HEK293T (cell line): ENCODE results near the gene ATRIP.

ENCODE experiments used
- CTCF ChIA-PET: fragments of 350-600 bp; formaldehyde crosslinking; extraction: SDS; loops from one replicate; lab custom pipeline; 2021; ENCODE audit warnings: antibody characterized with exemption, inconsistent platforms; lab: Yijun Ruan, JAX
- POLR2A ChIA-PET: fragments of 350-600 bp; formaldehyde crosslinking; extraction: SDS; loops from one replicate; lab custom pipeline; 2020; ENCODE audit warnings: antibody characterized with exemption, inconsistent platforms; lab: Yijun Ruan, JAX
- DNase-seq: peaks from one replicate; pipeline ENCODE4 v3.0.0; 2012; ENCODE audit warnings: mixed read lengths; ENCODE audit errors: extremely low spot score
- ARNT ChIP-seq: fragments of 450-650 bp; IDR thresholded peaks from 2 replicates; pipeline ENCODE4 v1.6.1; 2017; ENCODE audit warnings: mild to moderate bottlenecking
- BHLHE40 ChIP-seq: fragments of 450-650 bp; IDR thresholded peaks from 2 replicates; pipeline ENCODE4 v1.6.1; 2016; ENCODE audit warnings: mild to moderate bottlenecking, moderate library complexity, borderline replicate concordance
- CTBP1 ChIP-seq: fragments of 450-650 bp; IDR thresholded peaks from 2 replicates; pipeline ENCODE4 v1.6.1; 2016; ENCODE audit warnings: borderline replicate concordance
- ELF4 ChIP-seq: fragments of 450-650 bp; IDR thresholded peaks from 2 replicates; pipeline ENCODE4 v1.6.1; 2017; ENCODE audit warnings: antibody characterized with exemption
- FOXA1 ChIP-seq: fragments of 450-650 bp; IDR thresholded peaks from 2 replicates; pipeline ENCODE4 v1.6.1; 2016; ENCODE audit warnings: mild to moderate bottlenecking
- FOXK2 ChIP-seq: fragments of 450-650 bp; IDR thresholded peaks from 2 replicates; pipeline ENCODE4 v1.6.1; 2016; ENCODE audit warnings: mild to moderate bottlenecking
- FOXM1 ChIP-seq: fragments of 450-650 bp; IDR thresholded peaks from 2 replicates; pipeline ENCODE4 v1.6.1; 2017; ENCODE audit warnings: mild to moderate bottlenecking, borderline replicate concordance
- HDGF ChIP-seq: fragments of 450-650 bp; IDR thresholded peaks from 2 replicates; pipeline ENCODE4 v1.6.1; 2017; ENCODE audit warnings: antibody characterized with exemption, borderline replicate concordance
- L3MBTL2 ChIP-seq: fragments of 450-650 bp; conservative IDR thresholded peaks from 2 replicates; pipeline ENCODE4 v1.6.1; 2016; ENCODE audit warnings: mild to moderate bottlenecking
- LEF1 ChIP-seq: fragments of 450-650 bp; IDR thresholded peaks from 2 replicates; pipeline ENCODE4 v1.6.1; 2017; ENCODE audit warnings: mild to moderate bottlenecking, borderline replicate concordance
- NFRKB ChIP-seq: fragments of 450-650 bp; IDR thresholded peaks from 2 replicates; pipeline ENCODE4 v1.6.1; 2016; ENCODE audit warnings: mild to moderate bottlenecking, moderate library complexity
- SP1 ChIP-seq: fragments of 450-650 bp; IDR thresholded peaks from 2 replicates; pipeline ENCODE4 v1.6.1; 2017
- SUZ12 ChIP-seq: fragments of 450-650 bp; IDR thresholded peaks from 2 replicates; pipeline ENCODE4 v1.6.1; 2016; ENCODE audit warnings: mild to moderate bottlenecking
- TARDBP ChIP-seq: fragments of 450-650 bp; IDR thresholded peaks from 2 replicates; pipeline ENCODE4 v1.6.1; 2016
- ZNF384 ChIP-seq: fragments of 450-650 bp; IDR thresholded peaks from 2 replicates; pipeline ENCODE4 v1.6.1; 2016
- TF ChIP-seq, protein P1 (sequence below): fragments of 450-650 bp; IDR thresholded peaks from 2 replicates; pipeline ENCODE4 v1.6.1; 2016

Gene ATRIP

DNA sequence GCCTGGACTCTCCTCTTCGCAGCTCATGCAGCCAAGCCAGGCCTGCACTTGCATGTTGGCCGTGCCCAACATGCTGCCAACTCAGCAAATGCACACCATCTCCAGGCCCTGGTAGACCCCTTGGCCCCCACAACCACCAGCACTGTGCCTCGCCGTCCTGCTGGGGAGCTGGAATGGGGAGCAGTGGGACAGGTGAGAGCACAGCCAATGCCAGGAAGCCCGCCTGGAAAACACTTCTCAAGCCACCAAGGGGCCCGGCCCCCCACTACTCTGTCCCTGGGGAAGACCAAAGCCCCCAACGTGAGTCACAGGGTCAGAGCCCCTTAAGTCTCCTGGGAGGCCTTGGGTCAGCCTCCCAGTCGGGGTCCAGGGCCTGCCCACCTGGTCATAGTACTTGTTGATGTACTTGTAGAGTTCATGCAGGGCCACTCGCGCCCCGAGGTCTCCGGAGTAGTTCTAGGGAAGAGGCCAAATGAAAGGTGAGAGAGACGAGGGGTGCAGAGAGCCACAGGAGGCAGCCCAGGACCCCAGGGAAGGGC lies 41.1 kb upstream of the ATRIP start:
- POLR2A ChIA-PET = no interaction called here
- CTCF ChIA-PET = interaction anchor here (8.0 kb wide), 1 partner anchor 29 kb away, joined by 213 read pairs; no protein-coding TSS in a partner anchor
- TF ChIP-seq SUZ12 (no peak), ELF4 (no peak), BHLHE40 (no peak), HDGF (no peak), CTBP1 (no peak), FOXM1 (no peak), LEF1 (no peak), NFRKB (no peak), TARDBP (no peak), L3MBTL2 (no peak), ARNT (no peak), FOXK2 (no peak), FOXA1 (no peak)
- TF ChIP-seq, protein P1, sequence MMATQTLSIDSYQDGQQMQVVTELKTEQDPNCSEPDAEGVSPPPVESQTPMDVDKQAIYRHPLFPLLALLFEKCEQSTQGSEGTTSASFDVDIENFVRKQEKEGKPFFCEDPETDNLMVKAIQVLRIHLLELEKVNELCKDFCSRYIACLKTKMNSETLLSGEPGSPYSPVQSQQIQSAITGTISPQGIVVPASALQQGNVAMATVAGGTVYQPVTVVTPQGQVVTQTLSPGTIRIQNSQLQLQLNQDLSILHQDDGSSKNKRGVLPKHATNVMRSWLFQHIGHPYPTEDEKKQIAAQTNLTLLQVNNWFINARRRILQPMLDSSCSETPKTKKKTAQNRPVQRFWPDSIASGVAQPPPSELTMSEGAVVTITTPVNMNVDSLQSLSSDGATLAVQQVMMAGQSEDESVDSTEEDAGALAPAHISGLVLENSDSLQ = no peak
- DNase-seq = no peak

DNA sequence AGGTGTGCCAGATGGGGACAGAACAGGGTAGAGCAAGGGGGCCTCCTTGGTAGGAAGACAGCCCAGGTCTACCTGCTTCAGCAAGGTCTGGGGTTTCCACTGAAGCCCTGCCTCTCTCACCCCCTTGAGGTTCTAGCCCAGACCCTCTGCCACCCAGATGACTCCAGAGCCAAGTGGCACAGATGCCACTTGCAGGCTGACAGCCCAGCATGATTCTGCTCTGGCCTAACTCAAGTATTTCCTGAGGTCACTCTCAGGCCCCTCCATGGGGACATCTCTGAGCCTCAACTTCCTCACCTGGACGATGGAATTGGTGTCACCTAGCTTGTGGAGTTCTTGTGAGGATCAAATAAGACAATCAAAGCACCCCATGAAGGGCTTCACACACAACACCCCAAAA lies 40.6 kb upstream of the ATRIP start:
- no peak for DNase-seq
- TF ChIP-seq FOXM1 (no peak), ZNF384 (no peak), HDGF (no peak)
- POLR2A ChIA-PET = no interaction called here
- CTCF ChIA-PET = interaction anchor here (3.7 to 8.0 kb wide), 2 partner anchors 29 to 30 kb away, joined by 35 to 213 read pairs; no protein-coding TSS in a partner anchor

DNA sequence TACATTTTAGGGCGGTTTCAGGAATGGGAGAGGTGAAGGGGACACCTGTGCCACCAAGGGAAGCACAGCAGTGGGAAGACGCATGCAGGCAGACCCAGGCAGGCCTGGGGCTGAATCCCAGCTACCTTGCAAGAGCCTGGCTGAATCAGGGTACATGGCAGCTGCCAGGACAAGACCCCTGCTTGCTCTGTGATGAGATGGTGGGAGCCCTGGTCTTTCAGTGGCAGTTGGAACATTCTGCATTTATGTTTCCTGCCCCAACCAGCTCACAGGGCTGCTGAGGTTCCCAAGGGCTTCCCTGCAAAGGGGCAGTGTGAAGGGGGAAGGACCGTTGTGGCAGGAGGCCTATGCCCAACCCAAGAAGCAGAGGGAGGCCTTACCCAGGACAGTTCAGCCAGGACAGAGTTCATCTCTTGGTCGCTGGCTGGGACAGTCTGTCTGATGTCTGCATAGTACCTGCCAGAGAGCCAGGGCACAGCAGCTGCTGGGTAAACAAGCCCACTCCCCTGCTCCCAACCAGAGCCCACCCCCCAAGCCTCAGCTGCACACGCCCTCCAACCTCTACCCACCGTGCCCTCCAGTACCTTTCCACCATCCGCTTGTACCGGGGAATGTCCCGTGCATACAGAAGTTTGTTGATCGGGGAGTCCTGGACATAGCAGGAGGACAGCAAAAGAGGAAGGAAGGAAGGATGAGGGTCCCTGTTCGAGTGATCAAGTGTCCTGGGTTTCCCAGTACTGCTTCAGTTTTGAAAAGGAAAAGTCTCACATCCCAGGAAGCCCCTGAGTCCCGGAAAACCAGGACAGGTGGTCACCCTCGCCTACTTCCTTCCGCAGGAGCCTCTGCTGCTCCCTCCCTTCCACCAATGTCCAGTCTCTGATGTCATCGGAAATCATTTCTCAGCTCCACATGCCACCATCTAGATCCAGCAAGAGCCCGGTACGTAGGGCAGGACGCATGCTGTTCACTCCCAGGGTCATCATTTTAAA lies 39.8 kb upstream of the ATRIP start:
- no peak for DNase-seq
- ChIA-PET POLR2A (interaction anchor here (2.4 kb wide), 1 partner anchor 29 kb away, joined by 8 read pairs; no protein-coding TSS in a partner anchor), CTCF (interaction anchor here (0.8 to 3.7 kb wide), 2 partner anchors 29 to 198 kb away, joined by 3 to 35 read pairs; no protein-coding TSS in a partner anchor)
- TF ChIP-seq ELF4 (no peak), NFRKB (no peak), HDGF (no peak), ARNT (no peak), CTBP1 (no peak), FOXK2 (no peak), FOXM1 (no peak), L3MBTL2 (no peak), ZNF384 (no peak), FOXA1 (no peak), TARDBP (no peak)
- TF ChIP-seq, protein P1 = no peak

DNA sequence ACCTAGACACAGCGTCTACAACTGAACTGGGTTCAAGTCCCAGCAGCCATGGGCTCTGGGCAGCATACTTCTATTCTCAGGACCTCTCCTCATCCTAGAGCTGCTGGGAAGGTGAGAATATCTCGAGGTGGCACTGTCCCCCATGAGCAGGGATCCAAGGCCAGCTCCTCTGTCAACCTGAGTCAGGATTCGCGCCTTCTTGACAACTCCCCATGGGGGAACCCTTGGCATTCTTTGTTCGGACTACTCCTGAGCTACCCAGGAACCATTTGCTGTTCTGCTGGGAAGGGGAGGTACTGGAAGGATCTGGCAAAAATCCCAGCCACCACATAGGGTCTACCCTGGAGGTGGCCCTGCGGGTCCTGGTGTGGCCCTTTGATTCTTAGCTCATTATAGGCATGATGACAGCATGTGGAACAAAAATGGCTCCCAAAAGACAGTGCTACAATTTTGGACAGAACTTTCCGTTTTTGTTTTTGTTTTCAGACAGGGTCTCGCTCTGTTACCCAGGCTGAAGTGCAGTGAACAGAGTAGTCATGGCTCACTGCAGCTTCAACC lies 38.9 kb upstream of the ATRIP start:
- ChIA-PET CTCF (interaction anchor here (0.8 to 3.7 kb wide), 3 partner anchors 25 to 199 kb away, joined by 3 to 35 read pairs (median 9); no protein-coding TSS in a partner anchor), POLR2A (interaction anchor here (0.7 to 2.4 kb wide), 2 partner anchors 29 to 38 kb away, joined by 3 to 8 read pairs; partner anchors contain the start of gene ATRIP)
- no peak for DNase-seq
- TF ChIP-seq TARDBP (no peak), FOXK2 (no peak), HDGF (no peak), BHLHE40 (no peak), CTBP1 (no peak), L3MBTL2 (no peak), SP1 (no peak), ARNT (no peak)
- TF ChIP-seq, protein P1 = no peak

DNA sequence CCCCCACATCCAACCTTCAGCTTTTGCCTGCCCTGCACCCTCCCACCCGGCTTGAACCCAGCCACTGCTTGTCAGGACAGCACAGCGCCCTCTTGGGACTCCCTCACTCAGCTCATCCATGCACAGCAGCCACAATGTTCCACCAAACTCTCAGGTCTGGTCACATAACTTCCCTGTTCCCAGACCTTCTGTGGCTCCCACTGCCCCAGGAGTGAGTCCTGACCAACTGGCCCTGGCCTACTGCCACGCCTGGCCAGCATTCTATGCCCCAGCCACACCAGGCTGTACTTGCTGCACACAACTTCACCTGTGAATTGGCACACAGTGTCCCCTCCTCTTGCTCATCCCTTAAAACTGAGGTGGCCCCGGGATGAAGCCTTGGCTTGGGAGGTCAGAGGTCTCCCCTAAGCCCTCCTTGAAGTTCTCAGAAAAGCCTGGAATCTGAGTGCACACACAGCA lies 37.7 kb upstream of the ATRIP start:
- TF ChIP-seq HDGF = no peak
- TF ChIP-seq L3MBTL2 = no peak
- TF ChIP-seq FOXK2 = no peak
- no peak for TF ChIP-seq ARNT
- TF ChIP-seq FOXM1 = no peak
- no peak for TF ChIP-seq ELF4
- no peak for TF ChIP-seq NFRKB
- TF ChIP-seq SP1 = no peak
- no peak for TF ChIP-seq LEF1
- TF ChIP-seq, protein P1 = no peak
- TF ChIP-seq ZNF384 = no peak
- no peak for TF ChIP-seq SUZ12
- no peak for TF ChIP-seq CTBP1
- no peak for TF ChIP-seq TARDBP
- CTCF ChIA-PET = interaction anchor here (0.9 to 3.7 kb wide), 5 partner anchors 8 to 135 kb away, joined by 3 to 35 read pairs (median 4); no protein-coding TSS in a partner anchor
- DNase-seq = no peak
- POLR2A ChIA-PET = interaction anchor here (2.4 kb wide), 1 partner anchor 27 kb away, joined by 8 read pairs; no protein-coding TSS in a partner anchor
